GM12864 (cell line): ENCODE measurements around the gene TLL2.

Source experiments
- DNase-seq: peaks from one replicate; pipeline ENCODE4 v3.0.0-alpha.2; 2011; ENCODE audit warnings: low read depth
- H3K4me3 ChIP-seq: 2 replicates; pipeline ENCODE4 v1.5.1; 2011; ENCODE audit warnings: mild to moderate bottlenecking, low read depth, low read length, control low read depth
- CTCF ChIP-seq: IDR thresholded peaks from 2 replicates; pipeline ENCODE4 v1.5.1; 2011; ENCODE audit warnings: low read depth, mild to moderate bottlenecking, moderate library complexity, low read length, control low read depth, inconsistent platforms; ENCODE audit errors: missing control alignments

TLL2 gene

GRCh38 chr10:96441987-96442643, 71.6 kb downstream of the TLL2 start:
- TF ChIP-seq CTCF, result no peak
- H3K4me3 ChIP-seq, result no peak overlapping the region
- no peak for DNase-seq

- no peak overlapping the region for H3K4me3 ChIP-seq
- TF ChIP-seq CTCF, result no peak
- DNase-seq, result no peak
These were observed 72.3 kb downstream of the TLL2 start for GRCh38 chr10:96441322-96441885.

GRCh38 chr10:96440361-96441292, 73.1 kb downstream of the TLL2 start:
- no peak for TF ChIP-seq CTCF

GRCh38 chr10:96439725-96440124, 74.0 kb downstream of the TLL2 start:
- DNase-seq, result no peak
- H3K4me3 ChIP-seq, result no peak overlapping the region
- TF ChIP-seq CTCF, result no peak

More at GRCh38 chr10:96440361-96441292, 73.1 kb downstream of the TLL2 start:
- H3K4me3 ChIP-seq, result no peak overlapping the region
- no peak for DNase-seq

- no peak for DNase-seq
- no peak for TF ChIP-seq CTCF
These were observed 77.7 kb downstream of the TLL2 start for GRCh38 chr10:96436035-96436434.

GRCh38 chr10:96431211-96431970, 82.3 kb downstream of the TLL2 start:
- TF ChIP-seq CTCF, result no peak
- no peak overlapping the region for H3K4me3 ChIP-seq
- no peak for DNase-seq

More at GRCh38 chr10:96436035-96436434, 77.7 kb downstream of the TLL2 start:
- no peak overlapping the region for H3K4me3 ChIP-seq
